22Rv1 (cell line): ENCODE data around the gene STX4.

ENCODE experiments used
- CTCF ChIP-seq: fragments of 450-650 bp; IDR thresholded peaks from 2 replicates; pipeline ENCODE4 v1.5.1; 2017; ENCODE audit warnings: mild to moderate bottlenecking
- ZFX ChIP-seq: fragments of 450-650 bp; IDR thresholded peaks from 2 replicates; pipeline ENCODE4 v1.6.1; 2017; ENCODE audit warnings: antibody characterized with exemption, borderline replicate concordance

- TF ChIP-seq CTCF (no peak), ZFX (no peak)
Observed at GRCh38 chr16:31022544-31023251, 10.7 kb upstream of the STX4 start.
